SK-N-SH (cell line): ENCODE measurements around the gene ZC3H12A. TPM values are rescaled to one million over a fixed set of nuclear protein-coding genes. Genes with fewer than 3 reads are reported as not detected.

ENCODE experiments used
- CTCF ChIA-PET: fragments of 300-600, 350-600 bp; formaldehyde crosslinking; extraction: SDS; loops from one replicate; lab custom pipeline; 2021; lab: Yijun Ruan, JAX
- POLR2A ChIA-PET: fragments of 350-600 bp; sonication (Branson Sonifier 250); formaldehyde crosslinking; extraction: SDS; loops from one replicate; lab custom pipeline; 2020; ENCODE audit warnings: antibody characterized with exemption, inconsistent platforms; lab: Yijun Ruan, JAX
- DNase-seq: peaks from one replicate; pipeline ENCODE4 v3.0.0; 2012
- H2AFZ ChIP-seq: fragments of 200-600 bp; sonication (generic); 2 replicates; pipeline ENCODE4 v1.8.1; 2016; ENCODE audit warnings: antibody characterized with exemption, mild to moderate bottlenecking, low read depth
- H3F3A ChIP-seq: fragments of 200-600 bp; sonication (generic); replicated peaks from 2 replicates; pipeline ENCODE3; 2016; ENCODE audit warnings: antibody characterized with exemption, mild to moderate bottlenecking; ENCODE audit not compliant: insufficient read depth
- H3K27ac ChIP-seq, 2 experiments: fragments of 200-500 bp in 1 of 2; fragments of 200-600 bp in 1 of 2; sonication (Bioruptor generic) in 1 of 2; sonication (generic), shearing (Covaris generic) in 1 of 2; 2 replicates each; pipeline versions ENCODE4 v1.5.1 to v1.6.1; 2014 to 2016; ENCODE audit warnings: low read depth in 2 of 2, inconsistent platforms in 1 of 2, low read length in 1 of 2, mild to moderate bottlenecking in 1 of 2, mixed read lengths in 1 of 2
- H3K27me3 ChIP-seq: fragments of 200-600 bp; sonication (generic), shearing (Covaris generic); 2 replicates; pipeline ENCODE4 v1.6.1; 2016; ENCODE audit warnings: mixed run types; ENCODE audit not compliant: insufficient read depth
- H3K36me3 ChIP-seq, 2 experiments: fragments of 200-500 bp in 1 of 2; fragments of 200-600 bp in 1 of 2; sonication (Bioruptor generic) in 1 of 2; sonication (generic) in 1 of 2; replicated peaks in 1 of 2; 2 replicates each; pipeline versions ENCODE3 to v1.5.1; 2014 to 2016; ENCODE audit warnings: low read length in 1 of 2, mild to moderate bottlenecking in 1 of 2; ENCODE audit not compliant: insufficient read depth in 2 of 2, control insufficient read depth in 1 of 2
- H3K4me1 ChIP-seq, 2 experiments: fragments of 200-500 bp in 1 of 2; fragments of 200-600 bp in 1 of 2; sonication (Bioruptor generic) in 1 of 2; sonication (generic), shearing (Covaris generic) in 1 of 2; 2 replicates each; pipeline versions ENCODE4 v1.5.1 to v1.6.1; 2014 to 2016; ENCODE audit warnings: low read depth in 1 of 2, low read length in 1 of 2, mixed run types in 1 of 2; ENCODE audit not compliant: insufficient read depth in 2 of 2, control insufficient read depth in 1 of 2
- H3K4me2 ChIP-seq: fragments of 200-600 bp; sonication (generic), shearing (Covaris generic); 2 replicates; pipeline ENCODE4 v1.6.1; 2017; ENCODE audit warnings: mixed run types
- H3K4me3 ChIP-seq, 2 experiments: fragments of 200-500 bp in 1 of 2; fragments of 200-600 bp in 1 of 2; sonication (Bioruptor generic) in 1 of 2; sonication (generic), shearing (Covaris generic) in 1 of 2; 2 replicates each; pipeline versions ENCODE4 v1.5.1 to v1.8.1; 2014 to 2016; ENCODE audit warnings: low read depth in 2 of 2, inconsistent platforms in 1 of 2, low read length in 1 of 2, mild to moderate bottlenecking in 1 of 2, mixed read lengths in 1 of 2, moderate library complexity in 1 of 2
- H3K79me2 ChIP-seq: fragments of 200-600 bp; sonication (generic); 2 replicates; pipeline ENCODE4 v1.8.1; 2017; ENCODE audit warnings: mild to moderate bottlenecking; ENCODE audit not compliant: insufficient read depth
- H3K9ac ChIP-seq: fragments of 200-600 bp; sonication (generic); 2 replicates; pipeline ENCODE4 v1.6.1; 2017; ENCODE audit warnings: mixed run types
- H3K9me2 ChIP-seq: fragments of 200-600 bp; sonication (generic); 2 replicates; pipeline ENCODE4 v1.6.1; 2017; ENCODE audit warnings: mixed run types
- H3K9me3 ChIP-seq: fragments of 200-600 bp; sonication (generic); 2 replicates; pipeline ENCODE4 v1.6.1; 2017; ENCODE audit warnings: mixed run types, mild to moderate bottlenecking, moderate library complexity
- H4K20me1 ChIP-seq: fragments of 200-600 bp; sonication (generic); 2 replicates; pipeline ENCODE4 v1.6.1; 2017; ENCODE audit warnings: mild to moderate bottlenecking, mixed run types; ENCODE audit not compliant: insufficient read depth
- CHD2 ChIP-seq: fragments of 150-350 bp; IDR thresholded peaks from 2 replicates; pipeline ENCODE4 v1.6.1; 2018; ENCODE audit warnings: low read length; ENCODE audit not compliant: partially characterized antibody
- ELF1 ChIP-seq: IDR thresholded peaks from 2 replicates; pipeline ENCODE4 v1.4.0; 2012
- FOXJ3 ChIP-seq: sonication (generic); formaldehyde crosslinking; IDR thresholded peaks from 2 replicates; pipeline ENCODE4 v1.5.1; 2020; ENCODE audit warnings: mild to moderate bottlenecking, missing genetic modification reagents
- FOXM1 ChIP-seq: IDR thresholded peaks from 2 replicates; pipeline ENCODE4 v1.4.0; 2012; ENCODE audit warnings: low read depth, mild to moderate bottlenecking
- GABPA ChIP-seq: IDR thresholded peaks from 2 replicates; pipeline ENCODE4 v1.4.0; 2012; ENCODE audit warnings: low read depth, mild to moderate bottlenecking
- IRF3 ChIP-seq: fragments of 150-350 bp; IDR thresholded peaks from 2 replicates; pipeline ENCODE4 v1.6.1; 2016; ENCODE audit warnings: mild to moderate bottlenecking, low read depth, low read length
- JUND ChIP-seq: IDR thresholded peaks from 2 replicates; pipeline ENCODE4 v1.4.0; 2012
- MEF2A ChIP-seq: IDR thresholded peaks from 2 replicates; pipeline ENCODE4 v1.4.0; 2012; ENCODE audit warnings: low read depth, borderline replicate concordance
- MXI1 ChIP-seq: IDR thresholded peaks from 2 replicates; pipeline ENCODE4 v1.6.1; 2012; ENCODE audit warnings: mild to moderate bottlenecking, low read depth, low read length, improper control_type of control experiment
- NFIC ChIP-seq: IDR thresholded peaks from 2 replicates; pipeline ENCODE4 v1.4.0; 2012; ENCODE audit warnings: borderline replicate concordance
- NRF1 ChIP-seq: IDR thresholded peaks from 2 replicates; pipeline ENCODE4 v1.6.1; 2012; ENCODE audit warnings: low read depth, mild to moderate bottlenecking, low read length
- PBX3 ChIP-seq: IDR thresholded peaks from 2 replicates; pipeline ENCODE4; 2012
- RAD21 ChIP-seq: IDR thresholded peaks from 2 replicates; pipeline ENCODE4 v1.6.1; 2012; ENCODE audit warnings: mild to moderate bottlenecking, low read length
- RCOR1 ChIP-seq: fragments of 150-350 bp; IDR thresholded peaks from 2 replicates; pipeline ENCODE4 v1.6.1; 2017; ENCODE audit warnings: antibody characterized with exemption, low read length
- RXRA ChIP-seq: IDR thresholded peaks from 2 replicates; pipeline ENCODE4 v1.4.0; 2012; ENCODE audit warnings: low read depth, mild to moderate bottlenecking, borderline replicate concordance
- TCF12 ChIP-seq: IDR thresholded peaks from 2 replicates; pipeline ENCODE4 v1.4.0; 2012
- TEAD4 ChIP-seq: IDR thresholded peaks from 2 replicates; pipeline ENCODE4 v1.4.0; 2012; ENCODE audit warnings: mild to moderate bottlenecking, borderline replicate concordance; ENCODE audit not compliant: insufficient read depth
- USF1 ChIP-seq: IDR thresholded peaks from 2 replicates; pipeline ENCODE4 v1.4.0; 2012; ENCODE audit warnings: low read depth, borderline replicate concordance
- ZBTB33 ChIP-seq: IDR thresholded peaks from 2 replicates; pipeline ENCODE4 v1.4.0; 2012; ENCODE audit warnings: low read depth, borderline replicate concordance
- WGBS: methylation state at CpG from one replicate; pipeline ENCODE4 v1.1.6; 2017; ENCODE audit warnings: low lambda C conversion rate; 5-methylcytosine and 5-hydroxymethylcytosine counted together
- polyA plus RNA-seq, 3 experiments: library from polyadenylated mRNA; depleted of rRNA; stranded (reverse); fragments of >200 nt; gene quantifications; 2 replicates each; pipeline ENCODE4 v1.2.3, GENCODE V29; 2012

ZC3H12A gene
- polyA plus RNA-seq, 1 of the 3 experiments (the other 2 are of a cell fraction) = 8.9 TPM

GRCh38 chr1:37514350-37515184 lies 40.2 kb downstream of the ZC3H12A start, which contains the start of gene MEAF6 (continued):
- no peak for TF ChIP-seq FOXJ3 (CRISPR knock-in tag)
- TF ChIP-seq MXI1 = peak; percentile 77; the same call in 1 of the 2 replicates
- TF ChIP-seq JUND = no peak
- peak; percentile 91 for TF ChIP-seq NRF1
- TF ChIP-seq RCOR1 = no peak; the same call in 1 of the 2 replicates
- TF ChIP-seq USF1 = no peak
- TF ChIP-seq RXRA = no peak
- TF ChIP-seq GABPA = no peak; the same call in 1 of the 2 replicates
- no peak for TF ChIP-seq PBX3
- no peak for TF ChIP-seq CHD2
- no peak for TF ChIP-seq IRF3
- no peak for TF ChIP-seq TEAD4
- TF ChIP-seq ELF1 = peak; percentile 38; the same call in 1 of the 2 replicates
- TF ChIP-seq, all 33 proteins: peak for 10

- ChIA-PET POLR2A (interaction anchor here (0.6 to 1.4 kb wide), 6 partner anchors 10 to 43 kb away, joined by 4 to 5 read pairs (median 4); no protein-coding TSS in a partner anchor), CTCF (interaction anchor here (0.8 to 4.8 kb wide), 25 partner anchors 10 to 1034 kb away, joined by 3 to 38 read pairs (median 6); partner anchors contain the start of genes MTF1, RSPO1, SNIP1 and ZC3H12A)
- H3K9me2 ChIP-seq = no peaks in the 10 kb centered on the region
- DNase-seq = no peak
- peak overlapping the region; percentile 95 for H3K9ac ChIP-seq
- H4K20me1 ChIP-seq = peaks cover 7% of the 10 kb centered on the region; the same call in 1 of the 2 replicates
- peak overlapping the region; percentile 83 to 96 for H3K4me3 ChIP-seq
- H3K9me3 ChIP-seq = no peaks in the 10 kb centered on the region
- H3K4me1 ChIP-seq = peaks cover 0 to 15% of the 10 kb centered on the region in 2 experiments; a peak in 1 of 4 replicates
- peak overlapping the region; percentile 93 for H2AFZ ChIP-seq
- no peaks in the 10 kb centered on the region for H3K27me3 ChIP-seq
- H3K79me2 ChIP-seq = peaks cover 39% of the 10 kb centered on the region
- peak overlapping the region; percentile 94 to 97 for H3K27ac ChIP-seq
- TF ChIP-seq ZBTB33 = no peak
- no peak for TF ChIP-seq FOXM1
- no peak for TF ChIP-seq JUND
- TF ChIP-seq RXRA = no peak
- TF ChIP-seq TCF12 = no peak
- TF ChIP-seq RAD21 = no peak
- TF ChIP-seq NFIC = no peak
- TF ChIP-seq MEF2A = no peak
- no peak for TF ChIP-seq GABPA
- H3K4me2 ChIP-seq = peak overlapping the region; percentile 90
- peaks cover 16 to 19% of the 10 kb centered on the region in 2 experiments for H3K36me3 ChIP-seq
- H3F3A ChIP-seq = no peaks in the 10 kb centered on the region
- 81% methylated on average over 18 of the region's 18 CpGs for WGBS
Observed at GRCh38 chr1:37515185-37516034, 41.0 kb downstream of the ZC3H12A start.
